Measurements from ENCODE around the gene ITCH. TPM values are rescaled to one million over a fixed set of nuclear protein-coding genes. Genes with fewer than 3 reads are reported as not detected.

ITCH gene
- total and polyA plus RNA-seq, 2 of the 8 experiments (the other 6 are each of a cell fraction or from before 2014, with no cell fraction given): 3.9 to 45.2 TPM

- Histone ChIP-seq H3K79me1 (ENCODE audit: low read depth, low read length) (no peaks in the 10 kb centered on the region), H3K27me3 (replicated peaks in 1 of 4; ENCODE audit: control insufficient read depth in 3 of 4, extremely low read depth in 1 of 4, insufficient read depth in 3 of 4, low read length in 3 of 4) (no peaks in the 10 kb centered on the region), H2BK12ac (ENCODE audit: low read depth, low read length) (no peak overlapping the region), H3K79me2 (ENCODE audit: control insufficient read depth in 1 of 2, insufficient read depth in 2 of 2, low read length in 2 of 2) (peaks cover 0 to 13% of the 10 kb centered on the region in 2 experiments; a peak in 3 of 4 replicates), H2BK5ac (ENCODE audit: low read depth, low read length) (no peak overlapping the region), H2BK120ac (replicated peaks; ENCODE audit: low read depth, low read length) (no peak overlapping the region), H2AK5ac (ENCODE audit: low read depth, low read length) (no peak overlapping the region), H3K4me3 (ENCODE audit: extremely low read depth in 1 of 4, insufficient read depth in 2 of 4, low read depth in 3 of 4, low read length in 4 of 4) (no peak overlapping the region), H2BK20ac (ENCODE audit: low read length) (no peak overlapping the region), H3K18ac (ENCODE audit: extremely low read depth, low read length) (no peak overlapping the region), H4K5ac (ENCODE audit: insufficient read length, low read depth, low read length) (no peak overlapping the region), H4K8ac (ENCODE audit: extremely low read depth, insufficient read depth, low read length) (no peak overlapping the region), H4K20me1 (replicated peaks in 1 of 2; ENCODE audit: control insufficient read depth in 1 of 2, insufficient read depth in 2 of 2, low read length in 2 of 2) (peaks cover 0 to 3% of the 10 kb centered on the region in 2 experiments), H3K27ac (ENCODE audit: low read depth, low read length) (no peak overlapping the region), H3K4ac (replicated peaks; ENCODE audit: insufficient read length, low read depth, low read length) (no peak overlapping the region), H2AFZ (ENCODE audit: low read length) (no peak overlapping the region), H3K56ac (replicated peaks; ENCODE audit: insufficient read length, low read depth, low read length) (no peak overlapping the region), H3K9ac (replicated peaks in 1 of 4; ENCODE audit: extremely low read depth in 1 of 4, low read depth in 3 of 4, low read length in 3 of 4) (no peak overlapping the region), H3K23ac (ENCODE audit: insufficient read length) (no peak overlapping the region), H4K91ac (replicated peaks; ENCODE audit: insufficient read length, low read length) (no peak overlapping the region), H2BK15ac (ENCODE audit: low read length) (no peak overlapping the region), H3K14ac (ENCODE audit: insufficient read length) (no peak overlapping the region), H3K4me1 (replicated peaks in 1 of 4; ENCODE audit: control insufficient read depth in 3 of 4, insufficient read depth in 4 of 4, low read length in 3 of 4) (peaks cover 0 to 3% (median 3%) of the 10 kb centered on the region in 4 experiments; a peak in 3 of 7 replicates), H3K36me3 (ENCODE audit: control insufficient read depth in 2 of 4, insufficient read depth in 4 of 4, low read length in 3 of 4) (peaks cover 0 to 9% (median 1%) of the 10 kb centered on the region in 4 experiments; a peak in 2 of 8 replicates), H3K4me2 (ENCODE audit: insufficient read depth in 1 of 2, low read depth in 2 of 2, low read length in 2 of 2) (no peak overlapping the region), H3K23me2 (ENCODE audit: low read depth, low read length) (peaks cover 10% of the 10 kb centered on the region), H3K9me3 (ENCODE audit: insufficient read depth in 2 of 2, low read depth in 1 of 2, low read length in 1 of 2) (no peaks in the 10 kb centered on the region)
- ChIA-PET POLR2A (ENCODE audit: partially characterized antibody) (no interaction called here), CTCF (ENCODE audit: partially characterized antibody) (interaction anchor here (1.0 to 1.6 kb wide), 2 partner anchors 10 to 38 kb away, joined by 3 to 5 read pairs; no protein-coding TSS in a partner anchor)
- DNase-seq (ENCODE audit: low read depth in 1 of 2, low spot score in 2 of 2): no peak
- no peak for FAIRE-seq
- TF ChIP-seq RBBP5 (IDR thresholded peaks at IDR 0.05; ENCODE audit: borderline replicate concordance, low read depth, low read length) (no peak), RNF2 (IDR thresholded peaks at IDR 0.05; ENCODE audit: borderline replicate concordance, low read depth, low read length, missing control alignments, poor library complexity, severe bottlenecking) (no peak), CTCF (IDR thresholded peaks at IDR 0.05; ENCODE audit: control extremely low read depth in 1 of 3, insufficient read depth in 1 of 3, low read depth in 1 of 3, low read length in 3 of 3) (no peak), RXRA (IDR thresholded peaks at IDR 0.05; ENCODE audit: insufficient read depth, low read depth, low read length) (no peak), GTF2F1 (IDR thresholded peaks at IDR 0.05; ENCODE audit: borderline replicate concordance, low read depth, low read length) (no peak), SP2 (IDR thresholded peaks at IDR 0.05; ENCODE audit: low read length) (no peak), ZNF274 (IDR thresholded peaks at IDR 0.05; ENCODE audit: borderline replicate concordance, extremely low read depth, low read length) (no peak), TCF12 (IDR thresholded peaks at IDR 0.05; ENCODE audit: low read depth, low read length) (no peak), CBX5 (IDR thresholded peaks at IDR 0.05; ENCODE audit: low read depth, low read length) (no peak), GABPA (IDR thresholded peaks at IDR 0.05; ENCODE audit: borderline replicate concordance, insufficient read depth, low read length) (no peak), POLR2A (IDR thresholded peaks at IDR 0.05; ENCODE audit: control extremely low read depth in 1 of 2, low read depth in 2 of 2, low read length in 2 of 2) (no peak), SIN3A (conservative IDR thresholded peaks at IDR 0.05 in 1 of 2, IDR thresholded peaks at IDR 0.05 in 1 of 2; ENCODE audit: low read depth in 1 of 2, low read length in 2 of 2) (no peak)
Observed at GRCh38 chr20:34512955-34513419, 149.9 kb downstream of the ITCH start.
